Heart left ventricle (tissue), 16 donors: ENCODE measurements around the gene CRYBB1. TPM values are rescaled to one million over a fixed set of nuclear protein-coding genes. Genes with fewer than 3 reads are reported as not detected.

Source experiments
- ATAC-seq, 4 donors: fragments of 200-7000 bp; cut with Tn5 transposase; one replicate each; pipeline ENCODE4 v1.9.1; 2020 to 2022; ENCODE audit warnings: moderate library complexity in 4 of 4, mild to moderate bottlenecking in 3 of 4, moderate number of reproducible peaks in 1 of 4
- DNase-seq, 5 donors: peaks; one replicate each; pipeline ENCODE4 v3.0.0-alpha.2; 2020
- H3K27ac ChIP-seq, 12 donors: fragments of 200-600 bp; sonication (generic) in 4 of 12; one replicate each; pipeline versions ENCODE4 v1.5.0 to v1.8.0; 2016 to 2022; ENCODE audit warnings: mild to moderate bottlenecking in 2 of 12
- H3K27me3 ChIP-seq, 9 donors: fragments of 200-600 bp; sonication (generic) in 2 of 9; one replicate each; pipeline versions ENCODE4 v1.5.1 to v1.8.0; 2016 to 2022; ENCODE audit warnings: mild to moderate bottlenecking in 3 of 9
- H3K36me3 ChIP-seq, 9 donors: fragments of 200-600 bp; sonication (generic) in 2 of 9; one replicate each; pipeline versions ENCODE4 v1.5.0 to v1.8.0; 2018 to 2022; ENCODE audit warnings: mild to moderate bottlenecking in 2 of 9
- H3K4me1 ChIP-seq, 12 donors: fragments of 200-600 bp; sonication (generic) in 4 of 12; one replicate each; pipeline versions ENCODE4 v1.5.0 to v1.8.0; 2016 to 2022; ENCODE audit warnings: mild to moderate bottlenecking in 3 of 12
- H3K4me3 ChIP-seq, 12 donors: fragments of 200-600 bp; sonication (generic) in 4 of 12; one replicate each; pipeline versions ENCODE4 v1.5.0 to v1.8.0; 2017 to 2022; ENCODE audit warnings: mild to moderate bottlenecking in 9 of 12, moderate library complexity in 4 of 12
- H3K9me3 ChIP-seq, 12 donors: fragments of 200-600 bp; sonication (generic) in 4 of 12; one replicate each; pipeline versions ENCODE4 v1.5.0 to v1.8.0; 2016 to 2022; ENCODE audit warnings: mild to moderate bottlenecking in 1 of 12
- CTCF ChIP-seq, 12 donors: fragments of 200-600 bp; sonication (generic) in 4 of 12; IDR thresholded peaks; one replicate each; pipeline versions ENCODE4 v1.5.0 to v1.8.0; 2018 to 2022; ENCODE audit warnings: antibody characterized with exemption in 12 of 12, mild to moderate bottlenecking in 5 of 12
- POLR2A ChIP-seq, 2 donors: fragments of 450-650 bp; IDR thresholded peaks; one replicate each; pipeline ENCODE4 v1.6.1; 2017; ENCODE audit warnings: antibody characterized with exemption in 2 of 2, mild to moderate bottlenecking in 2 of 2, moderate library complexity in 2 of 2
- WGBS, 4 donors: extraction: QIAGEN DNeasy Blood & Tissue Kit in 2 of 4; methylation state at CpG; one replicate each; pipeline versions ENCODE4 v1.1.5 to v1.1.7; 2013 to 2018; 5-methylcytosine and 5-hydroxymethylcytosine counted together
- intact Hi-C, 10 donors: fragments of 100-400 bp; cut with DNase I; formaldehyde crosslinking; loops; one replicate each; pipeline versions ENCODE4 v1.11.1 to v1.14.2; 2022
- polyA plus RNA-seq, 2 donors: library from polyadenylated mRNA; stranded (reverse); fragments of 200-250 nt; gene quantifications; one replicate each; pipeline ENCODE4 v1.2.3, GENCODE V29; 2013
- total RNA-seq, 9 donors: library from RNA; depleted of rRNA in 2 of 9; stranded (reverse); fragments of >200 nt in 2 of 9; fragmentation: NEBNext Ultra II Directional in 3 of 9; extraction: Animal tissue kit (Norgen Biotek cat#: 25700) in 3 of 9; gene quantifications; one replicate each; pipeline versions ENCODE4 v1.1.0 to v1.2.4, GENCODE V29; 2016 to 2023
- donor health status: ischemic (EF 13 %, LVEDD 7.1; RV severe dilation, severe dysfunction).
- donor health status: healthy with polysubstance abuse.
- donor health status: DM: no; HTN: yes; CAD: no.
- donor health status: DM: no; HTN: no; CAD: no.
- donor health status: ischemic (EF 25% LVEDD 6.9; RV normal size, moderate dysfunction).
- donor health status: ischemic (EF 25% LVEDD 5.7; RV mildly dilated, moderate dysfunction).
- donor health status: healthy.
- donor health status: DM: yes; HTN: yes; CAD: no.
- donor health status: ischemic (EF 35%, LVEDD 5.7; RV mildly dilated, moderate dysfunction).
- donor health status: nonischemic (EF 11% LVEDD 7.7; RV severe dilation, severe dysfunction).
- donor health status: DM: yes; HTN: yes; CAD: no.
- donor health status: PGD.
- donor health status: ischemic (EF 29% LVEDD 5.4; RV normal size, mild dysfunction).
- donor health status: nonischemic (EF 23%, LVEDD 6.1; RV moderate dilation, normal function).

Gene CRYBB1
- total and polyA plus RNA-seq, 11 donors, result 0.19 to 3.2 (median 0.42) TPM; not detected in 3

- ATAC-seq, result peak in 3 of 4 donors; percentile 24 to 70 (median 57)
- H3K4me1 ChIP-seq, result peaks cover 0 to 70% (median 17%) of the 10 kb centered on the region in 12 donors
- TF ChIP-seq CTCF (IDR thresholded peaks at IDR 0.05) (no peak), POLR2A (IDR thresholded peaks at IDR 0.05) (no peak)
These were observed 44.7 kb downstream of the CRYBB1 start for GRCh38 chr22:26573026-26573662.

GRCh38 chr22:26570864-26571525, 46.8 kb downstream of the CRYBB1 start:
- H3K4me3 ChIP-seq, result no peak overlapping the region
- peak overlapping the region in 2 of 12 donors; percentile 35 to 37 for H3K27ac ChIP-seq
- WGBS, 4 donors, result 67 to 76% (median 74%) methylated on average over 13 of the region's 13 CpGs
- H3K9me3 ChIP-seq, result no peaks in the 10 kb centered on the region
- peak; percentile 44 to 83 (median 63) for ATAC-seq
- no peak for TF ChIP-seq CTCF (IDR thresholded peaks at IDR 0.05)
- no peak for TF ChIP-seq POLR2A (IDR thresholded peaks at IDR 0.05)
- H3K4me1 ChIP-seq, result peaks cover 0 to 68% (median 20%) of the 10 kb centered on the region in 12 donors
- peak in 2 of 5 donors; percentile 40 to 53 for DNase-seq
- no peaks in the 10 kb centered on the region for H3K36me3 ChIP-seq
- intact Hi-C loops, result no loop called here
- no peaks in the 10 kb centered on the region for H3K27me3 ChIP-seq

More at GRCh38 chr22:26573026-26573662, 44.7 kb downstream of the CRYBB1 start:
- 49 to 81% (median 60%) methylated on average over 10 of the region's 10 CpGs for WGBS, 4 donors
- Histone ChIP-seq H3K36me3 (no peaks in the 10 kb centered on the region), H3K4me3 (no peak overlapping the region), H3K27me3 (no peaks in the 10 kb centered on the region), H3K27ac (peak overlapping the region in 8 of 12 donors; percentile 11 to 81 (median 28)), H3K9me3 (no peaks in the 10 kb centered on the region)
- intact Hi-C loops, result no loop called here
- peak; percentile 52 to 77 (median 64) for DNase-seq

GRCh38 chr22:26570115-26570514, 47.7 kb downstream of the CRYBB1 start:
- intact Hi-C loops, result no loop called here
- Histone ChIP-seq H3K36me3 (peaks cover 0 to 3% (median 0%) of the 10 kb centered on the region in 9 donors), H3K27me3 (no peaks in the 10 kb centered on the region), H3K4me3 (no peak overlapping the region), H3K4me1 (peaks cover 0 to 59% (median 20%) of the 10 kb centered on the region in 12 donors), H3K9me3 (no peaks in the 10 kb centered on the region), H3K27ac (peak overlapping the region in 2 of 12 donors; percentile 29 to 37)
- DNase-seq, result peak in 1 of 5 donors; percentile 49
- WGBS, 4 donors, result 22 to 31% (median 29%) methylated on average over 10 of the region's 10 CpGs
- TF ChIP-seq POLR2A (IDR thresholded peaks at IDR 0.05) (no peak), CTCF (IDR thresholded peaks at IDR 0.05) (no peak)
- peak in 3 of 4 donors; percentile 15 to 26 (median 24) for ATAC-seq

- intact Hi-C loops, result no loop called here
- Histone ChIP-seq H3K9me3 (no peaks in the 10 kb centered on the region), H3K27me3 (no peaks in the 10 kb centered on the region), H3K27ac (peak overlapping the region in 5 of 12 donors; percentile 19 to 31 (median 26)), H3K4me1 (peaks cover 0 to 53% (median 20%) of the 10 kb centered on the region in 12 donors), H3K36me3 (peaks cover 0 to 16% (median 0%) of the 10 kb centered on the region in 9 donors), H3K4me3 (no peak overlapping the region)
- no peak for DNase-seq
- WGBS, 4 donors, result 61 to 66% (median 64%) methylated on average over 11 of the region's 11 CpGs
- no peak for TF ChIP-seq POLR2A (IDR thresholded peaks at IDR 0.05)
- TF ChIP-seq CTCF (IDR thresholded peaks at IDR 0.05), result no peak
- peak in 1 of 4 donors; percentile 29 for ATAC-seq
These were observed 49.6 kb downstream of the CRYBB1 start for GRCh38 chr22:26568207-26568706.
